ENCODE data around the gene STK32B. TPM values are rescaled to one million over a fixed set of nuclear protein-coding genes. Genes with fewer than 3 reads are reported as not detected.

STK32B gene
- total and polyA plus RNA-seq, 2 experiments from 2014 or later: 0.71 to 2.3 TPM

GRCh38 chr4:5215321-5215720 is 164.0 kb downstream of the STK32B start:
- H3K27me3 Mint-ChIP-seq (ENCODE audit: insufficient read depth, low read depth, poor library complexity): peaks cover 8% of the 10 kb centered on the region
- H3K9me3 Mint-ChIP-seq: peaks cover 3% of the 10 kb centered on the region
- ATAC-seq (no peak), DNase-seq (ENCODE audit: low spot score) (no peak)
- H3K4me3 ChIP-seq: no peak overlapping the region
- TF ChIP-seq ZNF331 (CRISPR knock-in tag; IDR thresholded peaks at IDR 0.05; ENCODE audit: low read depth) (no peak), JUNB (IDR thresholded peaks at IDR 0.05; ENCODE audit: unreplicated experiment) (no peak), EZH2 (IDR thresholded peaks at IDR 0.05; ENCODE audit: low read depth, unreplicated experiment) (no peak)
- no peak overlapping the region for H2AFZ ChIP-seq
- peaks cover 31% of the 10 kb centered on the region for H3K4me1 Mint-ChIP-seq
- no peak overlapping the region for H3K4me2 ChIP-seq
- H3K79me2 ChIP-seq (replicated peaks; ENCODE audit: insufficient read depth): no peaks in the 10 kb centered on the region
- H3K27ac ChIP-seq (ENCODE audit: low read depth): no peak overlapping the region
- H3K36me3 ChIP-seq (ENCODE audit: insufficient read depth): no peaks in the 10 kb centered on the region
- no peaks in the 10 kb centered on the region for H3F3A ChIP-seq (replicated peaks; ENCODE audit: low read depth)
- H3K9me2 ChIP-seq (ENCODE audit: insufficient read depth): peaks cover 2% of the 10 kb centered on the region
- H3K27ac Mint-ChIP-seq: no peak overlapping the region
- no peaks in the 10 kb centered on the region for H3K27me3 ChIP-seq (ENCODE audit: insufficient read depth)
- no peaks in the 10 kb centered on the region for H4K20me1 ChIP-seq (replicated peaks; ENCODE audit: insufficient read depth)
- H3K4me3 Mint-ChIP-seq: no peak overlapping the region
- H3K36me3 Mint-ChIP-seq (ENCODE audit: low read depth): no peaks in the 10 kb centered on the region
- H3K4me1 ChIP-seq (ENCODE audit: insufficient read depth): peaks cover 10% of the 10 kb centered on the region

DNA sequence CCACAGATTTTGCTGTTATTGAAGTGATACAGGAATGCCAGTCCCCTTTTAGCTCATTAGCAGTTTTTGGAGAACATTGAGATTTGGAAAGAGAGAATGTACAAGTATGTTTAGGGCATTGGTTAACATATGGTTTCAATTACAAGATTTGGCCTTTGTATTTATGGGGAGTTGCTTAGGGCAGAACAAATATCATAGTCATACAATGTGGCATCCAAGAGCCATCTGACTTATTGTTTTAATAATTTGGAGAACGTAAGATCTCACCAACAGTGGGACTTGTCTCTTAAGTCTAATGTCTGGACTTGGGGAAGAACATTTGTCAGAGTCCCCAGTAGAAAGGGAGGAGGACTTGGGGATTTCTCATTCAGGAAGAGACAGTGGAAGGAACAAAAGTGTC is 166.1 kb downstream of the STK32B start:
- Histone ChIP-seq H4K20me1 (replicated peaks; ENCODE audit: insufficient read depth) (no peaks in the 10 kb centered on the region), H3K79me2 (replicated peaks; ENCODE audit: insufficient read depth) (no peaks in the 10 kb centered on the region), H3K27me3 (ENCODE audit: insufficient read depth) (no peaks in the 10 kb centered on the region), H3F3A (replicated peaks; ENCODE audit: low read depth) (no peaks in the 10 kb centered on the region), H3K36me3 (ENCODE audit: insufficient read depth) (peaks cover 3% of the 10 kb centered on the region; the same call in 1 of the 2 replicates), H3K4me2 (no peak overlapping the region), H3K4me3 (no peak overlapping the region), H3K4me1 (ENCODE audit: insufficient read depth) (peaks cover 10% of the 10 kb centered on the region), H3K27ac (ENCODE audit: low read depth) (no peak overlapping the region), H3K9me2 (ENCODE audit: insufficient read depth) (no peaks in the 10 kb centered on the region; the same call in 1 of the 2 replicates), H2AFZ (no peak overlapping the region)
- Mint-ChIP-seq H3K36me3 (ENCODE audit: low read depth) (peaks cover 9% of the 10 kb centered on the region; the same call in 1 of the 3 replicates), H3K4me3 (no peak overlapping the region), H3K9me3 (peaks cover 21% of the 10 kb centered on the region), H3K27ac (no peak overlapping the region), H3K27me3 (ENCODE audit: insufficient read depth, low read depth, poor library complexity) (peaks cover 8% of the 10 kb centered on the region), H3K4me1 (peaks cover 26% of the 10 kb centered on the region)
- DNase-seq (ENCODE audit: low spot score) (no peak), ATAC-seq (no peak)
- TF ChIP-seq, protein P1, sequence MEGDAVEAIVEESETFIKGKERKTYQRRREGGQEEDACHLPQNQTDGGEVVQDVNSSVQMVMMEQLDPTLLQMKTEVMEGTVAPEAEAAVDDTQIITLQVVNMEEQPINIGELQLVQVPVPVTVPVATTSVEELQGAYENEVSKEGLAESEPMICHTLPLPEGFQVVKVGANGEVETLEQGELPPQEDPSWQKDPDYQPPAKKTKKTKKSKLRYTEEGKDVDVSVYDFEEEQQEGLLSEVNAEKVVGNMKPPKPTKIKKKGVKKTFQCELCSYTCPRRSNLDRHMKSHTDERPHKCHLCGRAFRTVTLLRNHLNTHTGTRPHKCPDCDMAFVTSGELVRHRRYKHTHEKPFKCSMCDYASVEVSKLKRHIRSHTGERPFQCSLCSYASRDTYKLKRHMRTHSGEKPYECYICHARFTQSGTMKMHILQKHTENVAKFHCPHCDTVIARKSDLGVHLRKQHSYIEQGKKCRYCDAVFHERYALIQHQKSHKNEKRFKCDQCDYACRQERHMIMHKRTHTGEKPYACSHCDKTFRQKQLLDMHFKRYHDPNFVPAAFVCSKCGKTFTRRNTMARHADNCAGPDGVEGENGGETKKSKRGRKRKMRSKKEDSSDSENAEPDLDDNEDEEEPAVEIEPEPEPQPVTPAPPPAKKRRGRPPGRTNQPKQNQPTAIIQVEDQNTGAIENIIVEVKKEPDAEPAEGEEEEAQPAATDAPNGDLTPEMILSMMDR (conservative IDR thresholded peaks at IDR 0.05; ENCODE audit: low read depth in 2 of 2): no peak
- no peak for TF ChIP-seq ZNF331 (CRISPR knock-in tag; IDR thresholded peaks at IDR 0.05; ENCODE audit: low read depth)
- no peak for TF ChIP-seq JUNB (IDR thresholded peaks at IDR 0.05; ENCODE audit: unreplicated experiment)
- TF ChIP-seq CREB1 (CRISPR knock-in tag; IDR thresholded peaks at IDR 0.05; ENCODE audit: low read depth): no peak
- no peak for TF ChIP-seq EZH2 (IDR thresholded peaks at IDR 0.05; ENCODE audit: low read depth, unreplicated experiment)
- no peak for TF ChIP-seq ZNF114 (CRISPR knock-in tag; IDR thresholded peaks at IDR 0.05)
- TF ChIP-seq POLR2AphosphoS5 (IDR thresholded peaks at IDR 0.05; ENCODE audit: low read depth): no peak
- TF ChIP-seq NANOG (IDR thresholded peaks at IDR 0.05; ENCODE audit: borderline replicate concordance): no peak
- TF ChIP-seq, protein P2, sequence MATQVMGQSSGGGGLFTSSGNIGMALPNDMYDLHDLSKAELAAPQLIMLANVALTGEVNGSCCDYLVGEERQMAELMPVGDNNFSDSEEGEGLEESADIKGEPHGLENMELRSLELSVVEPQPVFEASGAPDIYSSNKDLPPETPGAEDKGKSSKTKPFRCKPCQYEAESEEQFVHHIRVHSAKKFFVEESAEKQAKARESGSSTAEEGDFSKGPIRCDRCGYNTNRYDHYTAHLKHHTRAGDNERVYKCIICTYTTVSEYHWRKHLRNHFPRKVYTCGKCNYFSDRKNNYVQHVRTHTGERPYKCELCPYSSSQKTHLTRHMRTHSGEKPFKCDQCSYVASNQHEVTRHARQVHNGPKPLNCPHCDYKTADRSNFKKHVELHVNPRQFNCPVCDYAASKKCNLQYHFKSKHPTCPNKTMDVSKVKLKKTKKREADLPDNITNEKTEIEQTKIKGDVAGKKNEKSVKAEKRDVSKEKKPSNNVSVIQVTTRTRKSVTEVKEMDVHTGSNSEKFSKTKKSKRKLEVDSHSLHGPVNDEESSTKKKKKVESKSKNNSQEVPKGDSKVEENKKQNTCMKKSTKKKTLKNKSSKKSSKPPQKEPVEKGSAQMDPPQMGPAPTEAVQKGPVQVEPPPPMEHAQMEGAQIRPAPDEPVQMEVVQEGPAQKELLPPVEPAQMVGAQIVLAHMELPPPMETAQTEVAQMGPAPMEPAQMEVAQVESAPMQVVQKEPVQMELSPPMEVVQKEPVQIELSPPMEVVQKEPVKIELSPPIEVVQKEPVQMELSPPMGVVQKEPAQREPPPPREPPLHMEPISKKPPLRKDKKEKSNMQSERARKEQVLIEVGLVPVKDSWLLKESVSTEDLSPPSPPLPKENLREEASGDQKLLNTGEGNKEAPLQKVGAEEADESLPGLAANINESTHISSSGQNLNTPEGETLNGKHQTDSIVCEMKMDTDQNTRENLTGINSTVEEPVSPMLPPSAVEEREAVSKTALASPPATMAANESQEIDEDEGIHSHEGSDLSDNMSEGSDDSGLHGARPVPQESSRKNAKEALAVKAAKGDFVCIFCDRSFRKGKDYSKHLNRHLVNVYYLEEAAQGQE (IDR thresholded peaks at IDR 0.05; ENCODE audit: unreplicated experiment): no peak
- TF ChIP-seq, protein P3, sequence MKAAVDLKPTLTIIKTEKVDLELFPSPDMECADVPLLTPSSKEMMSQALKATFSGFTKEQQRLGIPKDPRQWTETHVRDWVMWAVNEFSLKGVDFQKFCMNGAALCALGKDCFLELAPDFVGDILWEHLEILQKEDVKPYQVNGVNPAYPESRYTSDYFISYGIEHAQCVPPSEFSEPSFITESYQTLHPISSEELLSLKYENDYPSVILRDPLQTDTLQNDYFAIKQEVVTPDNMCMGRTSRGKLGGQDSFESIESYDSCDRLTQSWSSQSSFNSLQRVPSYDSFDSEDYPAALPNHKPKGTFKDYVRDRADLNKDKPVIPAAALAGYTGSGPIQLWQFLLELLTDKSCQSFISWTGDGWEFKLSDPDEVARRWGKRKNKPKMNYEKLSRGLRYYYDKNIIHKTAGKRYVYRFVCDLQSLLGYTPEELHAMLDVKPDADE (IDR thresholded peaks at IDR 0.05): no peak
